GM06990 (cell line): Measurements from ENCODE around the gene ERBB4.

Experiments used
- DNase-seq: peaks from one replicate; pipeline ENCODE4 v3.0.0-alpha.2; 2011; ENCODE audit not compliant: insufficient read length; ENCODE audit errors: extremely low read depth
- H3K27me3 ChIP-seq: replicated peaks from 2 replicates; pipeline ENCODE4 v1.6.0; 2011; ENCODE audit warnings: low read length; ENCODE audit not compliant: control insufficient read depth, insufficient read depth
- H3K36me3 ChIP-seq: 2 replicates; pipeline ENCODE4 v1.5.1; 2011; ENCODE audit warnings: low read length; ENCODE audit not compliant: control insufficient read depth, insufficient read depth
- H3K4me3 ChIP-seq: replicated peaks from 2 replicates; pipeline ENCODE4 v1.5.1; 2011; ENCODE audit warnings: low read depth, mild to moderate bottlenecking, control low read depth, low read length
- CTCF ChIP-seq: IDR thresholded peaks from 2 replicates; pipeline ENCODE4 v1.5.1; 2011; ENCODE audit warnings: low read length, control low read depth, mild to moderate bottlenecking, inconsistent platforms; ENCODE audit not compliant: insufficient read depth, poor library complexity, severe bottlenecking

Gene ERBB4

GRCh38 chr2:212495046-212495445, 43.6 kb downstream of the ERBB4 start:
- Histone ChIP-seq H3K4me3 (no peak overlapping the region), H3K27me3 (no peaks in the 10 kb centered on the region), H3K36me3 (no peaks in the 10 kb centered on the region)
- DNase-seq = no peak
- no peak for TF ChIP-seq CTCF

GRCh38 chr2:212494418-212495020, 44.1 kb downstream of the ERBB4 start:
- no peaks in the 10 kb centered on the region for H3K27me3 ChIP-seq
- no peak overlapping the region for H3K4me3 ChIP-seq
- no peaks in the 10 kb centered on the region for H3K36me3 ChIP-seq
- TF ChIP-seq CTCF = no peak
- DNase-seq = no peak

GRCh38 chr2:212489719-212490346, 48.8 kb downstream of the ERBB4 start:
- Histone ChIP-seq H3K27me3 (no peaks in the 10 kb centered on the region), H3K36me3 (no peaks in the 10 kb centered on the region), H3K4me3 (no peak overlapping the region)
- TF ChIP-seq CTCF = no peak
- DNase-seq = peak; percentile 56

- no peaks in the 10 kb centered on the region for H3K27me3 ChIP-seq
- no peak for TF ChIP-seq CTCF
- H3K4me3 ChIP-seq = no peak overlapping the region
- DNase-seq = no peak
- H3K36me3 ChIP-seq = no peaks in the 10 kb centered on the region
Observed at GRCh38 chr2:212488611-212489010, 50.0 kb downstream of the ERBB4 start.

GRCh38 chr2:212484563-212485080, 54.0 kb downstream of the ERBB4 start:
- H3K36me3 ChIP-seq = no peaks in the 10 kb centered on the region
- no peak for TF ChIP-seq CTCF
- DNase-seq = no peak
- H3K27me3 ChIP-seq = no peaks in the 10 kb centered on the region
- H3K4me3 ChIP-seq = no peak overlapping the region
